Neural cell (in vitro differentiated cells): ENCODE results near the gene INPPL1.

ENCODE experiments used
- EP300 ChIP-seq: fragments of 450-650 bp; conservative IDR thresholded peaks from 2 replicates; pipeline ENCODE4 v1.6.1; 2014; ENCODE audit warnings: antibody characterized with exemption, mild to moderate bottlenecking, moderate library complexity; ENCODE audit not compliant: poor library complexity, severe bottlenecking
- EZH2 ChIP-seq: fragments of 200-600, 300-800 bp; shearing (Covaris generic), sonication (generic); IDR thresholded peaks from 2 replicates; pipeline ENCODE4 v1.6.1; 2014; ENCODE audit warnings: antibody characterized with exemption, low read length, borderline replicate concordance, mild to moderate bottlenecking; ENCODE audit not compliant: insufficient read depth, poor library complexity, severe bottlenecking
- POLR2AphosphoS5 ChIP-seq: IDR thresholded peaks from 2 replicates; pipeline ENCODE4 v1.6.1; 2012
- TAF1 ChIP-seq: IDR thresholded peaks from 2 replicates; pipeline ENCODE4 v1.6.1; 2012; ENCODE audit warnings: low read depth
- TF ChIP-seq, protein P1 (sequence below): fragments of 450-650 bp; IDR thresholded peaks from 2 replicates; pipeline ENCODE4 v1.5.1; 2014; ENCODE audit warnings: antibody characterized with exemption, mild to moderate bottlenecking, moderate library complexity; ENCODE audit not compliant: poor library complexity, severe bottlenecking

- TF ChIP-seq, protein P1, sequence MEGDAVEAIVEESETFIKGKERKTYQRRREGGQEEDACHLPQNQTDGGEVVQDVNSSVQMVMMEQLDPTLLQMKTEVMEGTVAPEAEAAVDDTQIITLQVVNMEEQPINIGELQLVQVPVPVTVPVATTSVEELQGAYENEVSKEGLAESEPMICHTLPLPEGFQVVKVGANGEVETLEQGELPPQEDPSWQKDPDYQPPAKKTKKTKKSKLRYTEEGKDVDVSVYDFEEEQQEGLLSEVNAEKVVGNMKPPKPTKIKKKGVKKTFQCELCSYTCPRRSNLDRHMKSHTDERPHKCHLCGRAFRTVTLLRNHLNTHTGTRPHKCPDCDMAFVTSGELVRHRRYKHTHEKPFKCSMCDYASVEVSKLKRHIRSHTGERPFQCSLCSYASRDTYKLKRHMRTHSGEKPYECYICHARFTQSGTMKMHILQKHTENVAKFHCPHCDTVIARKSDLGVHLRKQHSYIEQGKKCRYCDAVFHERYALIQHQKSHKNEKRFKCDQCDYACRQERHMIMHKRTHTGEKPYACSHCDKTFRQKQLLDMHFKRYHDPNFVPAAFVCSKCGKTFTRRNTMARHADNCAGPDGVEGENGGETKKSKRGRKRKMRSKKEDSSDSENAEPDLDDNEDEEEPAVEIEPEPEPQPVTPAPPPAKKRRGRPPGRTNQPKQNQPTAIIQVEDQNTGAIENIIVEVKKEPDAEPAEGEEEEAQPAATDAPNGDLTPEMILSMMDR = peak; percentile 34
- TF ChIP-seq EP300 = no peak
- TF ChIP-seq POLR2AphosphoS5 = no peak
- TF ChIP-seq EZH2 = no peak
- no peak for TF ChIP-seq TAF1
These were observed 13.5 kb downstream of the INPPL1 start for GRCh38 chr11:72238040-72238450.
